Thyroid gland (tissue), 4 donors: ENCODE results near the gene SHE. TPM values are rescaled to one million over a fixed set of nuclear protein-coding genes. Genes with fewer than 3 reads are reported as not detected.

ENCODE experiments used
- DNase-seq, 2 donors: peaks; one replicate each; pipeline ENCODE4 v3.0.0-alpha.2; 2019
- H3K27ac ChIP-seq, 3 donors: fragments of 200-600 bp; sonication (generic); 1 replicate in 2 of 3; 2 replicates in 1 of 3; pipeline ENCODE4 v1.5.1; 2016 to 2019; ENCODE audit warnings: mild to moderate bottlenecking in 1 of 3, moderate library complexity in 1 of 3
- H3K27me3 ChIP-seq: fragments of 200-600 bp; sonication (generic); one replicate; pipeline ENCODE4 v1.5.1; 2019
- H3K36me3 ChIP-seq, 2 donors: fragments of 200-600 bp; sonication (generic); one replicate each; pipeline ENCODE4 v1.5.1; 2016 to 2019
- H3K4me1 ChIP-seq, 2 donors: fragments of 200-600 bp; sonication (generic); one replicate each; pipeline ENCODE4 v1.5.1; 2017 to 2019
- H3K4me3 ChIP-seq, 3 donors: fragments of 200-600 bp; sonication (generic); replicated peaks in 1 of 3; 1 replicate in 2 of 3; 2 replicates in 1 of 3; pipeline ENCODE4 v1.5.1; 2016; ENCODE audit warnings: mild to moderate bottlenecking in 1 of 3
- H3K9me3 ChIP-seq: fragments of 200-600 bp; sonication (generic); one replicate; pipeline ENCODE4 v1.5.1; 2017
- POLR2A ChIP-seq, 2 donors: fragments of 450-650 bp; IDR thresholded peaks; one replicate each; pipeline ENCODE4 v1.6.1; 2017; ENCODE audit warnings: antibody characterized with exemption in 2 of 2, mild to moderate bottlenecking in 2 of 2, moderate library complexity in 1 of 2
- WGBS, 2 donors: methylation state at CpG; one replicate each; pipeline ENCODE4 v1.1.5; 2017; 5-methylcytosine and 5-hydroxymethylcytosine counted together
- intact Hi-C: fragments of 100-400 bp; cut with DNase I; formaldehyde crosslinking; loops from one replicate; pipeline ENCODE4 v1.15.1; 2023
- total RNA-seq, 4 donors: library from RNA; depleted of rRNA; stranded (reverse); fragments of >200 nt; gene quantifications; one replicate each; pipeline ENCODE4 v1.2.3, GENCODE V29; 2016
- TF ChIP-seq, protein P1 (sequence below), 6 experiments: fragments of 200-600 bp in 3 of 6; fragments of 450-650 bp in 3 of 6; sonication (generic) in 3 of 6; IDR thresholded peaks; one replicate each; pipeline ENCODE4 v1.5.1; 2016 to 2019; ENCODE audit warnings: antibody characterized with exemption in 6 of 6, mild to moderate bottlenecking in 2 of 6, inconsistent platforms in 1 of 6, moderate library complexity in 1 of 6

Gene SHE
- total RNA-seq, 4 donors from 2014 or later: 35.8 to 56.0 (median 43.0) TPM

DNA sequence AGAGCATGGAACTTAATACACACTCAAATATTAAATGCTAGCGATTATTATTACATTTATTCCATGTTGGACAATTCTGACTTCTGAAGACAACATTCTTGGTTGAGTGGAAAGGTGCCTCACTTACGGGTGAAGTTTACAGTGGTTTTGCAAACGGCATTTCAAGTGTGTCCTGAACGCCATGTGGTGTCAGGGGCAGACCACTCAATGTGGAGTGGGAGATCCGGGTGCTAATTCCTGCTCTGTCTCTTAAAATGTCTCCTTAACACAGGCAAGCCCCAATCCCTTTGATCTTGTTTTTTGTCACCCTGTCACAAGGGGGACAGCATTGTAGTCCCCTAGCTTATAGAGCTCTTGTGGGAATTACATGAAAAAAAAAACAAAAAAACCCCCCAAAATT is 5.8 kb downstream of the SHE start:
- Histone ChIP-seq H3K4me1 (peaks cover 20 to 45% of the 10 kb centered on the region in 2 donors), H3K4me3 (no peak overlapping the region), H3K36me3 (peaks cover 0 to 2% of the 10 kb centered on the region in 2 donors), H3K9me3 (no peaks in the 10 kb centered on the region), H3K27me3 (no peaks in the 10 kb centered on the region), H3K27ac (peak overlapping the region; percentile 44 to 56 (median 55))
- WGBS, 2 donors: 32 to 37% methylated on average over 5 of the region's 5 CpGs
- peak; percentile 23 to 38 for DNase-seq
- no peak for TF ChIP-seq POLR2A (IDR thresholded peaks at IDR 0.05)
- TF ChIP-seq, protein P1, sequence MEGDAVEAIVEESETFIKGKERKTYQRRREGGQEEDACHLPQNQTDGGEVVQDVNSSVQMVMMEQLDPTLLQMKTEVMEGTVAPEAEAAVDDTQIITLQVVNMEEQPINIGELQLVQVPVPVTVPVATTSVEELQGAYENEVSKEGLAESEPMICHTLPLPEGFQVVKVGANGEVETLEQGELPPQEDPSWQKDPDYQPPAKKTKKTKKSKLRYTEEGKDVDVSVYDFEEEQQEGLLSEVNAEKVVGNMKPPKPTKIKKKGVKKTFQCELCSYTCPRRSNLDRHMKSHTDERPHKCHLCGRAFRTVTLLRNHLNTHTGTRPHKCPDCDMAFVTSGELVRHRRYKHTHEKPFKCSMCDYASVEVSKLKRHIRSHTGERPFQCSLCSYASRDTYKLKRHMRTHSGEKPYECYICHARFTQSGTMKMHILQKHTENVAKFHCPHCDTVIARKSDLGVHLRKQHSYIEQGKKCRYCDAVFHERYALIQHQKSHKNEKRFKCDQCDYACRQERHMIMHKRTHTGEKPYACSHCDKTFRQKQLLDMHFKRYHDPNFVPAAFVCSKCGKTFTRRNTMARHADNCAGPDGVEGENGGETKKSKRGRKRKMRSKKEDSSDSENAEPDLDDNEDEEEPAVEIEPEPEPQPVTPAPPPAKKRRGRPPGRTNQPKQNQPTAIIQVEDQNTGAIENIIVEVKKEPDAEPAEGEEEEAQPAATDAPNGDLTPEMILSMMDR (IDR thresholded peaks at IDR 0.05): no peak
- intact Hi-C loops: no loop called here

- no peak for DNase-seq
- H3K27ac ChIP-seq: peak overlapping the region in 2 of 3 donors; percentile 5 to 27
- H3K27me3 ChIP-seq: no peaks in the 10 kb centered on the region
- WGBS, 2 donors: 73 to 83% methylated on average over 8 of the region's 8 CpGs
- no peaks in the 10 kb centered on the region for H3K9me3 ChIP-seq
- TF ChIP-seq, protein P1 (IDR thresholded peaks at IDR 0.05): no peak
- no peak for TF ChIP-seq POLR2A (IDR thresholded peaks at IDR 0.05)
- H3K4me1 ChIP-seq: peaks cover 19 to 44% of the 10 kb centered on the region in 2 donors
- intact Hi-C loops: no loop called here
- H3K4me3 ChIP-seq: no peak overlapping the region
- H3K36me3 ChIP-seq: peaks cover 0 to 2% of the 10 kb centered on the region in 2 donors
Measured at GRCh38 chr1:154495496-154496273, 6.5 kb downstream of the SHE start.

- H3K4me1 ChIP-seq: peaks cover 11 to 39% of the 10 kb centered on the region in 2 donors
- peak; percentile 10 to 18 for DNase-seq
- H3K4me3 ChIP-seq: no peak overlapping the region
- H3K27ac ChIP-seq: peak overlapping the region in 2 of 3 donors; percentile 6 to 22
- WGBS, 2 donors: 61 to 78% methylated on average over 8 of the region's 8 CpGs
- no peaks in the 10 kb centered on the region for H3K27me3 ChIP-seq
- H3K36me3 ChIP-seq: peaks cover 4 to 13% of the 10 kb centered on the region in 2 donors
- no peaks in the 10 kb centered on the region for H3K9me3 ChIP-seq
- TF ChIP-seq, protein P1 (IDR thresholded peaks at IDR 0.05): no peak
- no peak for TF ChIP-seq POLR2A (IDR thresholded peaks at IDR 0.05)
- intact Hi-C loops: no loop called here
Measured at GRCh38 chr1:154493276-154493675, 8.9 kb downstream of the SHE start.

- 79 to 90% methylated on average over 4 of the region's 4 CpGs for WGBS, 2 donors
- no peaks in the 10 kb centered on the region for H3K9me3 ChIP-seq
- no peaks in the 10 kb centered on the region for H3K27me3 ChIP-seq
- no peak for TF ChIP-seq POLR2A (IDR thresholded peaks at IDR 0.05)
- TF ChIP-seq, protein P1 (IDR thresholded peaks at IDR 0.05): no peak
- peaks cover 11 to 15% of the 10 kb centered on the region in 2 donors for H3K36me3 ChIP-seq
- peaks cover 9 to 31% of the 10 kb centered on the region in 2 donors for H3K4me1 ChIP-seq
- no peak overlapping the region for H3K4me3 ChIP-seq
- no peak for DNase-seq
- no peak overlapping the region for H3K27ac ChIP-seq
- intact Hi-C loops: no loop called here
Measured at GRCh38 chr1:154492115-154492514, 10.1 kb downstream of the SHE start.

- peaks cover 4 to 25% of the 10 kb centered on the region in 2 donors for H3K4me1 ChIP-seq
- no peaks in the 10 kb centered on the region for H3K9me3 ChIP-seq
- intact Hi-C loops: no loop called here
- TF ChIP-seq, protein P1 (IDR thresholded peaks at IDR 0.05): no peak
- TF ChIP-seq POLR2A (IDR thresholded peaks at IDR 0.05): no peak
- 74 to 83% methylated on average over 1 of the region's 1 CpG for WGBS, 2 donors
- H3K36me3 ChIP-seq: peaks cover 19 to 27% of the 10 kb centered on the region in 2 donors
- H3K27ac ChIP-seq: no peak overlapping the region
- no peak for DNase-seq
- no peaks in the 10 kb centered on the region for H3K27me3 ChIP-seq
- no peak overlapping the region for H3K4me3 ChIP-seq
Measured at GRCh38 chr1:154490317-154490716, 11.9 kb downstream of the SHE start.
